KMS-11 (cell line): Measurements from ENCODE around the gene KRTAP22-1.

Source experiments
- H2AFZ ChIP-seq: fragments of 200-600 bp; sonication (generic); 2 replicates; pipeline ENCODE4 v1.6.1; 2016; ENCODE audit warnings: antibody characterized with exemption, mixed run types, low read depth
- H3K27ac ChIP-seq: fragments of 200-600 bp; sonication (generic); 2 replicates; pipeline ENCODE4 v1.6.1; 2016; ENCODE audit warnings: mild to moderate bottlenecking, mixed run types
- H3K27me3 ChIP-seq: fragments of 200-600 bp; sonication (generic); 2 replicates; pipeline ENCODE4 v1.6.1; 2017; ENCODE audit warnings: mild to moderate bottlenecking, low read depth, mixed run types, moderate library complexity; ENCODE audit not compliant: insufficient read depth
- H3K36me3 ChIP-seq: fragments of 200-600 bp; sonication (generic); 2 replicates; pipeline ENCODE4 v1.6.1; 2017; ENCODE audit warnings: mild to moderate bottlenecking, mixed run types; ENCODE audit not compliant: insufficient read depth
- H3K4me1 ChIP-seq: fragments of 200-600 bp; sonication (generic); 2 replicates; pipeline ENCODE4 v1.6.1; 2016; ENCODE audit warnings: mild to moderate bottlenecking, low read depth, mixed run types; ENCODE audit not compliant: poor library complexity, severe bottlenecking
- H3K4me2 ChIP-seq: fragments of 200-600 bp; sonication (generic); 2 replicates; pipeline ENCODE4 v1.7.0; 2016; ENCODE audit warnings: mild to moderate bottlenecking, mixed run types
- H3K4me3 ChIP-seq: fragments of 200-600 bp; sonication (generic); IDR thresholded peaks from 2 replicates; pipeline ENCODE4 v1.6.1; 2017; ENCODE audit warnings: low read depth, low read length, mixed read lengths; ENCODE audit not compliant: insufficient read depth
- H3K79me2 ChIP-seq: fragments of 200-600 bp; sonication (generic); 2 replicates; pipeline ENCODE4 v1.6.1; 2016; ENCODE audit warnings: low read depth, mixed run types; ENCODE audit not compliant: insufficient read depth
- H3K9ac ChIP-seq: fragments of 200-600 bp; sonication (generic); 2 replicates; pipeline ENCODE4 v1.6.1; 2016; ENCODE audit warnings: mild to moderate bottlenecking, mixed run types
- H4K20me1 ChIP-seq: fragments of 200-600 bp; sonication (generic); 2 replicates; pipeline ENCODE4 v1.6.1; 2016; ENCODE audit warnings: mild to moderate bottlenecking, mixed run types; ENCODE audit not compliant: insufficient read depth
- CTCF ChIP-seq: fragments of 200-600 bp; sonication (generic); conservative IDR thresholded peaks from 2 replicates; pipeline ENCODE4 v1.6.1; 2017; ENCODE audit warnings: low read depth, mild to moderate bottlenecking, antibody characterized with exemption, low read length, moderate library complexity, mixed read lengths

KRTAP22-1 gene

GRCh38 chr21:30600787-30601186, at the start of gene KRTAP22-1:
Gene KRTAP22-1, plus strand, starts transcription at chr21:30601087.
- H3K27me3 ChIP-seq = no peaks in the 10 kb centered on the region
- no peak within 1 kb of the TSS for H2AFZ ChIP-seq
- H3K79me2 ChIP-seq = no peaks in the 10 kb centered on the region
- H4K20me1 ChIP-seq = no peaks in the 10 kb centered on the region
- H3K4me3 ChIP-seq = no peak within 1 kb of the TSS
- H3K4me2 ChIP-seq = no peak within 1 kb of the TSS
- no peak within 1 kb of the TSS for H3K9ac ChIP-seq
- TF ChIP-seq CTCF = no peak
- no peaks in the 10 kb centered on the region for H3K36me3 ChIP-seq
- no peak within 1 kb of the TSS for H3K27ac ChIP-seq
- no peaks in the 10 kb centered on the region for H3K4me1 ChIP-seq

GRCh38 chr21:30552782-30553181, 48.1 kb upstream of the KRTAP22-1 start:
- H4K20me1 ChIP-seq = no peaks in the 10 kb centered on the region
- H3K27ac ChIP-seq = no peak overlapping the region
- no peak overlapping the region for H3K4me2 ChIP-seq
- no peak overlapping the region for H2AFZ ChIP-seq
- no peak for TF ChIP-seq CTCF
- no peaks in the 10 kb centered on the region for H3K36me3 ChIP-seq
- H3K27me3 ChIP-seq = no peaks in the 10 kb centered on the region
- no peak overlapping the region for H3K4me3 ChIP-seq
- no peaks in the 10 kb centered on the region for H3K79me2 ChIP-seq
- H3K9ac ChIP-seq = no peak overlapping the region
- no peaks in the 10 kb centered on the region for H3K4me1 ChIP-seq

GRCh38 chr21:30555095-30555494, 45.8 kb upstream of the KRTAP22-1 start:
- Histone ChIP-seq H3K36me3 (no peaks in the 10 kb centered on the region), H4K20me1 (no peaks in the 10 kb centered on the region), H2AFZ (no peak overlapping the region), H3K4me2 (no peak overlapping the region), H3K27me3 (no peaks in the 10 kb centered on the region), H3K4me3 (no peak overlapping the region), H3K4me1 (no peaks in the 10 kb centered on the region), H3K9ac (no peak overlapping the region), H3K27ac (no peak overlapping the region), H3K79me2 (no peaks in the 10 kb centered on the region)
- no peak for TF ChIP-seq CTCF

- Histone ChIP-seq H3K79me2 (no peaks in the 10 kb centered on the region), H3K4me3 (no peak within 1 kb of the TSS), H4K20me1 (no peaks in the 10 kb centered on the region), H3K27me3 (no peaks in the 10 kb centered on the region), H3K4me1 (no peaks in the 10 kb centered on the region), H2AFZ (no peak within 1 kb of the TSS), H3K36me3 (no peaks in the 10 kb centered on the region), H3K9ac (no peak within 1 kb of the TSS), H3K4me2 (no peak within 1 kb of the TSS), H3K27ac (no peak within 1 kb of the TSS)
- no peak for TF ChIP-seq CTCF
These were observed 39.5 kb upstream of the KRTAP22-1 start, which contains the start of gene KRTAP19-7 for GRCh38 chr21:30561264-30561895. Gene KRTAP19-7, minus strand, starts transcription at chr21:30561314. Its CDS starts 25 bp downstream, at chr21:30561289.
